GM20000 (cell line): ENCODE measurements around the gene MMP24OS.
A peak's percentile ranks its signal among the peaks of the same experiment; 100 is the strongest.

Experiments used
- DNase-seq: peaks from one replicate; pipeline ENCODE4 v3.0.0; 2012; ENCODE audit warnings: low spot score
- CTCF ChIP-seq: IDR thresholded peaks from 2 replicates; pipeline ENCODE4 v1.5.1; 2012; ENCODE audit warnings: mild to moderate bottlenecking, control low read depth; ENCODE audit errors: extremely low read depth, missing control alignments

MMP24OS gene

GRCh38 chr20:35277531-35278395 is at the start of gene MMP24OS:
MMP24OS (minus strand) TSS chr20:35278122; CDS start chr20:35277929, 193 bp downstream.
- DNase-seq: peak; percentile 97
- TF ChIP-seq CTCF: peak; percentile 52

- DNase-seq: no peak
- TF ChIP-seq CTCF: no peak
Measured at GRCh38 chr20:35327074-35327976, 49.4 kb upstream of the MMP24OS start.

GRCh38 chr20:35326740-35327073 is 48.8 kb upstream of the MMP24OS start:
- DNase-seq: no peak
- no peak for TF ChIP-seq CTCF

- no peak for DNase-seq
- no peak for TF ChIP-seq CTCF
Measured at GRCh38 chr20:35326021-35326739, 48.3 kb upstream of the MMP24OS start.

- no peak for DNase-seq
Measured at GRCh38 chr20:35325401-35325800, 47.5 kb upstream of the MMP24OS start.

GRCh38 chr20:35320396-35321126 is 42.6 kb upstream of the MMP24OS start:
- no peak for DNase-seq
- no peak for TF ChIP-seq CTCF

More at GRCh38 chr20:35325401-35325800, 47.5 kb upstream of the MMP24OS start:
- no peak for TF ChIP-seq CTCF
